ENCODE results near the gene RRP9.

The RRP9 gene

DNA sequence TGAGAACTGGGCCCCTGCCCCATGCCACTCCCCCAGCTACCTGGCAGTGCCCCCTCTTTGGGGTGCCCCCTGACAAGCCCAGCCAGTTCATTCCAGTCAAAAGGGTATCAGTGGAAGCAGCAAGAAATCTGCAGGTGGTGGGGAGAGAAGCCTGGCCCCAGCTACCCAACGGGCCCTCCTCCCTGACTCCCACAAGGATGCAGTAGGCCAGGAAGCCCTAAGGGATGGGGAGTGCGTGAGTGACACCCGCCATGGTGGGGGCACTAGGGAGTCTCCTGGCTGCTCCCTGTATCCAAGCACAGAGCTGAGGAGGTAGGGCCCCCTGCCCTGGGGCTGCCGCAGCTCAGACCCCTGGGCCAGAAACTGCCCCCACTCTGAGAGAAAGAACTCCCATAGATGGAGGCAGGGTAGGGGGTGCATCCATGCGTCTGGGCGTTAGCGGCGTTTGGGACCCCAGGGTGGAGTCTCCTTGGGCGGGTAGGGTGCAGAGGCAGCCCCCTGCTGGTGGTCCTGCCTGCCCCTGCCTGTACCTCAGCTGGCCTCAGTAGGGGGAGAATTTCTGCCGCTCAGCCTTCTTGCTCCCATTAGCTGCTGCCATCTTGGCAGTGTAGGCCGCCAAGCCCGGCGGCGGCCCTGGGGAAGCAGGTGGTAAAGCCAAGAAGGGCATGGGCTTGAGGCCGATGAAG, 16.0 kb upstream of the RRP9 start:
- in situ Hi-C loops (cut with MboI; ENCODE audit: low sequenced_read_pairs): no loop called here

- in situ Hi-C loops (cut with MboI; ENCODE audit: low sequenced_read_pairs): no loop called here
Measured at GRCh38 chr3:51955893-51956770, 14.4 kb upstream of the RRP9 start.

DNA sequence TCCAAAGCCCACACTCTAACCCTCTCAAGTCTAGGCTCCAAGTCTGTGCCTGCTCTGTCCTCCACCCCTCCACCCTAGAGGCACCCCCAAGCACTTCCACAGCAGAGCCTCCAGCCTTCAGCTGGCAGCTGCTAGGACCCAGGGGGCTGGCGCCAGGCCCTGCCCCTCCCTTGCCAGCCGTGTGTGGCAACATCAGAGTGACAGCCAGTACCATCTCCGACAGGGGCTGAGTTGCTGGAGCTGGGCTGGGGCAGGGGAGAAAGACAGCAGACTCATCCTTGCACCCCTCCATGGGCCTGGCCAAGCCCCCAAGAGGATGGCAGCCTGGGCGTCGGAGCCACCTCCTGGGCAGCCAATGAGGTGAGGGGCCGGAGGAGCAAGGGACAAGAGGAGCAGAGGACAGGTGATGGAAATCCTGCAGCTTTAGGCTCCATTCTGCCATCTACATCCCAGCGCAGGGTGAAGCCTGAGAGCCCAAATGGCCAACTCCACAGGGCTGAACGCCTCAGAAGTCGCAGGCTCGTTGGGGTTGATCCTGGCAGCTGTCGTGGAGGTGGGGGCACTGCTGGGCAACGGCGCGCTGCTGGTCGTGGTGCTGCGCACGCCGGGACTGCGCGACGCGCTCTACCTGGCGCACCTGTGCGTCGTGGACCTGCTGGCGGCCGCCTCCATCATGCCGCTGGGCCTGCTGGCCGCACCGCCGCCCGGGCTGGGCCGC, 13.6 kb upstream of the RRP9 start, which contains the start of gene GPR62:
TSS of gene GPR62 (plus strand) at position 207 of the 718 bp plus-strand sequence. CDS start at position 479, 272 bp downstream.
- in situ Hi-C loops (cut with MboI; ENCODE audit: low sequenced_read_pairs): no loop called here

DNA sequence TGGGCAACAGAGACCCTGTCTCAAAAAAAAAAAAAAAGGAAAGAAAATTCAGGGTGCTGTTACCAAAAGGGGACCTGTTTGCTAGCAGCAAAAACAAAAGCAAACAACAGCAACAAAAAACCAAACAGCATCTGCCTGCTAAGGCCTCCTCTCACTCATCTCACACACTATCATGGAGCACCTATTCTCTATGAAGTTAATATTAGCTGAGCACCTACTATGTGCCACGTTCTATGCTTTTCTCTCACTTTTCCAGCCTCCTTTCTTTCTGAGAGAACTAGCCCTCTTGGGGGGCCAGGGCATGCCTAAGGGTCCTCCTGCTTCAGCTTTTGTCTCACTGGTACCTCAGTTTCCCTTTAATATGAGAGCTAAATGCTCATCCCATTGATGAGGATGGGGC, 13.0 kb upstream of the RRP9 start:
- in situ Hi-C loops (cut with MboI; ENCODE audit: low sequenced_read_pairs): no loop called here

DNA sequence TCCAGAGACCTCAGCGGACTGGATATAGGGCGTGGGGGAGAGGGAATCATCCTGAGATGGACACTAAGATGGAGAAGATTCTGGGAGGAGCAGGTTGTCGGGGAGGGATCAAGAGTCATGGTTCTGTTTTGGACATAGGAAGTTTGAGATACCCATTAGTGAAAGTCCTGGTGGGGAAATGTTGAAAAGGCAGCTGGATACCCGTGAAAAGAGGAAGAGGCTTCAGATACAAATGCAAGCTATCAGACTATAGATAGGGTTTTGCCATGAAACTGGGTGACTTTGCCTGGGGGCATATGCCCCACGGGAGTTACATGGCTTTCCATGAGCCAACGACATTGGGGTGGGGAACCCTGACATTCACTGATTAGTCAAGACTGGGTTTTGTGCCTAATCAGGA, 12.4 kb upstream of the RRP9 start:
- in situ Hi-C loops (cut with MboI; ENCODE audit: low sequenced_read_pairs): no loop called here

GRCh38 chr3:51953445-51953844, 11.7 kb upstream of the RRP9 start:
- in situ Hi-C loops (cut with MboI; ENCODE audit: low sequenced_read_pairs): no loop called here

DNA sequence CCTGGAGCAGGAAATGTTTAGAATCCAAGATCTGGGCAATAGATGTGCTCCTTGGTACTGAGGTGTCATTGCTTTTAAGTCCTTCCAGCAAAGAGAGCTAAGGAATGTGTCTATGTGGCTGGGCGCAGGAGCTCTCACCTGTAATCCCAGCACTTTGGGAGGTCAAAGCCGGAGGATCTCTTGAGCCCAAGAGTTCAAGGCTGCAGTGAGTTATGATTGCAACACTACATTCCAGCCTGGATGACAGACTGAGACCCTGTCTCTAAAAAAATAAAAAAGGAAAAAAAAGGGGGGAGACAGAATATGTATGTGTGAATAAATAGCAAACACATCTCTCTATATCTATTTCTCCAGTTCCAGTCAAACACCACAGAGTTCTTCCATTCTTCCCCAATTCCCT, 9.2 kb upstream of the RRP9 start:
- in situ Hi-C loops (cut with MboI; ENCODE audit: low sequenced_read_pairs): no loop called here

- in situ Hi-C loops (cut with MboI; ENCODE audit: low sequenced_read_pairs): no loop called here
Measured at GRCh38 chr3:51949121-51949520, 7.4 kb upstream of the RRP9 start.

DNA sequence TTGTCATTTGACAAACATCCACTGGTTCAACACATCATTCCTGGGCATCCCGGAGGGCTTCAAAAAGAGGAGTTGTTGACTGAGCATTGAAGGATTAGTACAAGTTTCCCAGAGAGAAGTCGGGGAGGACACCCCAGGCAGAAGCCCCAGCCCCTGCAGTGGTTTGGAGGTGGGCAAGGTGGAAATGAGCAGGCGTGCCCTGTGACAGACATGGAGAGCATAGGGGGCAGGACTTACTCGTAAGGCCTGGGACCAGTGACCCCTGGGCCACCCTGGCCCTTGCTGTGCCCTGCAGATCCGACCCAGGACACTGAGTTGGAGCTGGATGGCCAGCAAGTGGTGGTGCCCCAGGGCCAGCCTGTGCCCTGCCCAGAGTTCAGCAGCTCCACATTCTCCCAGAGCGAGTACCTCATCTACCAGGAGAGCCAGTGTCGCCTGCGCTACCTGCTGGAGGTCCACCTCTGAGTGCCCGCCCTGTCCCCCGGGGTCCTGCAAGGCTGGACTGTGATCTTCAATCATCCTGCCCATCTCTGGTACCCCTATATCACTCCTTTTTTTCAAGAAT, 6.4 kb upstream of the RRP9 start:
- in situ Hi-C loops (cut with MboI; ENCODE audit: low sequenced_read_pairs): no loop called here

GRCh38 chr3:51947215-51947900, 5.7 kb upstream of the RRP9 start:
- in situ Hi-C loops (cut with MboI; ENCODE audit: low sequenced_read_pairs): no loop called here

- in situ Hi-C loops (cut with MboI; ENCODE audit: low sequenced_read_pairs): no loop called here
Measured at GRCh38 chr3:51946796-51947195, 5.1 kb upstream of the RRP9 start.

DNA sequence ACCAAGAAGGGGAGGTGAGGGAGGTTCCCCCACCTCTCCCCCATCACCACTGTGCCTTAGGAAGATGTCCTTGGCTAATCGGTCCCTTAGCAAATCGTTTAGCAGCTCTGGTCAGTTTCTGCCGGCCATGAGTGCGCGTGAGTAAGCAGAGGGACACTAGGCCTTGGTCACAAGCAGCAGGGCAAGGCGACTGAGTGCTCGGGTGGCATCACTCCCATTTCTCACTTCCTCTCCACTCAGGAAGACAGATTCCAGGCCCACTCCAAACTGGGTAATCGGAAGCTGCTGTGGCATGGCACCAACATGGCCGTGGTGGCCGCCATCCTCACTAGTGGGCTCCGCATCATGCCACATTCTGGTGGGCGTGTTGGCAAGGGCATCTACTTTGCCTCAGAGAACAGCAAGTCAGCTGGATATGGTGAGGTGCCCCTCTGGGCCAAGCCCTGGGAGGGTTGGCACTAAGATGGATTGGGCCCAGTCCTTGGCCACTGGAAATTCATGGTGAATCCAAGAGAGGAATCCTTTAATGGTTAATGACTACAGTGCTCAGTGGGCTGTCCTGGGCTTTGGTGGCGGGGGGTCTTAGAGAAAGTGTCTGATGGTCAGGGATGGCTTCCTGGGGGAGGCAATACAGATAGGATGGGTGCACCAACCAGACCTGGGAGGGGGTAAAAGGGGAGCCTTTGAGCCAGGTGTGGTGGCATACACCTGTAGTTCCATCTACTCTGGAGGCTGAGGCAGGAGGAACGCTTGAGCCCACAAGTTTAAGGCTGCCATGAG, 4.4 kb upstream of the RRP9 start:
- in situ Hi-C loops (cut with MboI; ENCODE audit: low sequenced_read_pairs): no loop called here

DNA sequence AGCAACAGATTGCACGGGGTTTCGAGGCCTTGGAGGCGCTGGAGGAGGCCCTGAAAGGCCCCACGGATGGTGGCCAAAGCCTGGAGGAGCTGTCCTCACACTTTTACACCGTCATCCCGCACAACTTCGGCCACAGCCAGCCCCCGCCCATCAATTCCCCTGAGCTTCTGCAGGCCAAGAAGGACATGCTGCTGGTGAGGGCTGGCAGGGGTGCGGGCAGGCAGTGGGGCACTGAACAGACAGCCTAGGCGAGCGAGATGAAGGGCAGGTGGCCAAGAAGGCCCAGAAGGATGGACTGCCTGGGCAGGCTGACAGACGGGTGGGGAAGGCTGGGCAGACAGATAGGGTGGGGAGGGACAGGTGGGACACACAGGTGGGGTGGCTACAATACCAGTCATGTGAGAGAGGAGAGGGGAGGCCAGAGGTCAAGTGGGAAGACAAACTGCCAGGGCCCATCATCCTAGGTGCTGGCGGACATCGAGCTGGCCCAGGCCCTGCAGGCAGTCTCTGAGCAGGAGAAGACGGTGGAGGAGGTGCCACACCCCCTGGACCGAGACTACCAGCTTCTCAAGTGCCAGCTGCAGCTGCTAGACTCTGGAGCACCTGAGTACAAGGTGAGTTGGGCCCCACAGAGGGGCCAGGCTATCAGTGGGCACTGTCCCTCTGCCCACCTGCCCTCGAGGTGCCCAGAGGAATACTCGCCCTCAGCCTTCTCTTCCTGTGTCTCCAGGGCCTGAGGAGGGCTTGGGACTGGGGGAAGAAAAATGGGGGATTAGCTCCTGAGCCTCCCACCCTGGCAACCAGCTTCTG, 3.5 kb upstream of the RRP9 start:
- in situ Hi-C loops (cut with MboI; ENCODE audit: low sequenced_read_pairs): no loop called here

- in situ Hi-C loops (cut with MboI; ENCODE audit: low sequenced_read_pairs): no loop called here
Measured at GRCh38 chr3:51944451-51945021, 2.8 kb upstream of the RRP9 start.

DNA sequence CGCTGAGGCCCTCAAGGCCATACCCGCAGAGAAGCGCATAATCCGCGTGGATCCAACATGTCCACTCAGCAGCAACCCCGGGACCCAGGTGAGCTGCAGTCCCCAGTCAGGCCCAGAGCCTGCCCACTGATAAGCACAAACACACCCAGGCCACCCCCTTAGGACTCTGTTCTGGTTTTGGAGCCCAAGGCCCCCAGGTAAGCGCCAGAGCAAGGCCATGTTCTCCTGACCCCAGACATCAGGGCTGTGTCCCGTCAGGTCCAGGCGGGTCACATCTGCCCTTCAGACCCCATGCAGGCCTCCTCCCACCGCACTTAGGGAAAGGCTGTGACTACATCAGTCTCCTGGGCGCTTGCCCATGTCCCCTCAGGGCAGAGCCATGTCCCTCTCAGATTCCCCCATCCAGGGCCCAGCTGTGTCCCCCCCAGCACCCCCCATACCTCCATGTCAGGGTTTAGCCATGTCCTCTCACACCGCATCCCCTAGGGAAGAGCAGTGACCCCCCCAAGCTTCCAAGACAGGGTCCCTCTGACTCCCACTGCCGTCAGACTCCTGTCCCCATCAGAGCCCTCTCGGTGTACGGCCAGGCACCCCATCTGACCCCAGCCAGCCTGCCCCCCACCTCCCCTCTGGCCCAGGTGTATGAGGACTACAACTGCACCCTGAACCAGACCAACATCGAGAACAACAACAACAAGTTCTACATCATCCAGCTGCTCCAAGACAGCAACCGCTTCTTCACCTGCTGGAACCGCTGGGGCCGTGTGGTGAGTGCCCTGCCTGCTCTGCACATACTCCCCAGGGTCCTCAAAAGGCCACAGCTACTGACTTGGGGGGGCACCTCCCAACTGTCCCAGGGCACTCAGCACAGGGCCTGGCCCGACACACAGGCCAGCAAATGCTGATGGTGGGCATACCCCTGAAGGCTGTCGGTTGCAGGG, 2.0 kb upstream of the RRP9 start:
- in situ Hi-C loops (cut with MboI; ENCODE audit: low sequenced_read_pairs): no loop called here

DNA sequence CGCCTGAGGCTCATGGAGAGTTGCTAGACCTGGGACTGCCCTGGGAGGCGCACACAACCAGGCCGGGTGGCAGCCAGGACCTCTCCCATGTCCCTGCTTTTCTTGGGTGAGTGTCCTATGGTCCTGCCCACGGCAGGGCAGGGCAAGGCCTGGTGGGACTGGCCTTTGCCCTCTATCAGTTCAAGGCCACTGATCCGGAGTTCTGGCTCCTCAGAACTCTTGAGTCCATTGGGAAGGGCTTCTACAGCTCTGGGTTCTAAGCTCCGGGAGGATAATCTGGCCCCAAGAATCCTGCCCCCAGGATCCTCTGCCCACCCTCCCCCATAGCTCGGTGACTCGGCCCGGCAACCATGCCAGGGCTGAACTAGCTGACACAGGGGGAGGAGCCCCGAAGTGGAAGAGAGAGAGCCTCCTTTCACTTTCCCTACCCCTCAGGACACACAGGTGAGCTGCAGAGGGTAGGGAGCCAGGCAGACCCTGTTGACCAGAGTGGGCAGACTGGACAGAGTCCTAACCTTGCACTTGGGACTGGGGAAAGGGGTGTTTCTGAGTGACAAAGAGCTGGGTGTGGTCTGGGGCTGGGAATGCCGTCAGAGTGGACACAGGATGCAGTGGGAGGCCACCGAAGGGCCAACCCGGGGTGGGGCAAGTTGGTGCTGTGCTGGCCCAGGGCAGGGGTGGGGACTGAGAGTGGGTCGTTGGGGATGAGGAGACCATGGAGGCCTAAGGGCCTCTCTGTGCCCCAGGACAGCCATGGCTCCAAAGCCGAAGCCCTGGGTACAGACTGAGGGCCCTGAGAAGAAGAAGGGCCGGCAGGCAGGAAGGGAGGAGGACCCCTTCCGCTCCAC, 1.1 kb upstream of the RRP9 start:
- in situ Hi-C loops (cut with MboI; ENCODE audit: low sequenced_read_pairs): no loop called here

DNA sequence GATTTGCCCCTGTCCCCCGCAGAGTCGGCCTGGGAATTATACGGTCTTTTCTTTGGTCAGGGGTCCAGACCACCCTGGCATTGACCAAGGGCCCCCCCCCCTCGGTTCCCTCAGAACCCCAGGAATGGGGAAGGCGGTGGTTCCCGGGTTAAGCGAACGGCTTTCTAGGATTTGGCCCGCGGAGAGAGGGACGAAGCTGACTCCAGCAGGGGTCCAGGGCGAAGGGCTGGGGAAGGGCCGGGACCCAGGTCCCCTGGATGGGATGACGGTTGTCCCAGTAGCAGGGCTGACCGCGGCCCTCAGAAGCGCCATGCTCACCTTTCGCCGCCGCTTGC, 274 bp downstream of the RRP9 start:
- in situ Hi-C loops (cut with MboI; ENCODE audit: low sequenced_read_pairs): no loop called here
